ENCODE results near the gene SNRPA.
"Not testable (repeated sequence)": the region's sequence is repeated elsewhere in the genome, so short reads cannot be mapped to it uniquely, and the experiment has no call there.

SNRPA gene

GRCh38 chr19:40752257-40752781, 1.3 kb downstream of the SNRPA start:
- Mint-ChIP-seq H3K9me3 (no peaks in the 10 kb centered on the region), H3K4me1 (ENCODE audit: low read depth) (peaks cover 70% of the 10 kb centered on the region), H3K4me3 (peak overlapping the region; percentile 95), H3K27ac (peak overlapping the region; percentile 98), H3K27me3 (no peaks in the 10 kb centered on the region), H3K36me3 (ENCODE audit: low read depth) (peaks cover 49% of the 10 kb centered on the region)

DNA sequence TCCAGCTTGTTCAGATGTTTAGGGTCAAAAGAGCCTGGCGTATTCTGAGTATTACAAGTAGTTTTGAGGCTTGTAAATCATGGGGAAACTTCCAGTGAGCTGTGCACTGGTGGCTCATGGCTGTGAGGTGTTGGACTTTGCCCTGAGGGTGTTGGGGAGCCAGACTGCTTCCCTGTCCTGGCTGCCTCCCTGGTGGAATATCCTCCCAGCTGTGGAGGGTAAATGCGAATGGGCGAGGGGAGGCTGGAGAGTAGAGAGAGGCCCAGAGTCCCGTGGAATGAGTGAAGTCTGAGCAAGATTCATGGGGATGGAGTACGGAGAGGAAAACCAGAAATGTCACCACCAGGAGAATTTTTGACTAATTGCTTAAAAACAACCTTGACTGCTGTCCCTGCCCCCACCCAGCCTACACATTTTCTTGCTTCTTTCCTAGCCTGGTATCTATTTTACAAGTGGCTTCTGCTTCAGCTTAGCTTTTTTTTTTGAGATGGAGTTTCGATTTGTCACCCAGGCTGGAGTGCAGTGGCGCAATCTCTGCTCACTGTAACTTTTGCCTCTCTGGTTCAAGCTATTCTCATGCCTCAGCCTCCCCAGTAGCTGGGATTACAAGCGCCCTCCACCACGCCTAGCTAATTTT, 3.7 kb downstream of the SNRPA start:
- Mint-ChIP-seq H3K4me1 (ENCODE audit: low read depth) (peaks cover 74% of the 10 kb centered on the region), H3K4me3 (peak overlapping the region; percentile 87), H3K27me3 (no peaks in the 10 kb centered on the region), H3K9me3 (no peaks in the 10 kb centered on the region), H3K36me3 (ENCODE audit: low read depth) (peaks cover 66% of the 10 kb centered on the region), H3K27ac (peak overlapping the region; percentile 99)

- H3K27ac Mint-ChIP-seq = peak overlapping the region; percentile 99
- peaks cover 74% of the 10 kb centered on the region for H3K4me1 Mint-ChIP-seq (ENCODE audit: low read depth)
- peak overlapping the region; percentile 87 for H3K4me3 Mint-ChIP-seq
- H3K27me3 Mint-ChIP-seq = no peaks in the 10 kb centered on the region
- peaks cover 71% of the 10 kb centered on the region for H3K36me3 Mint-ChIP-seq (ENCODE audit: low read depth)
- no peaks in the 10 kb centered on the region for H3K9me3 Mint-ChIP-seq
Measured at GRCh38 chr19:40755248-40755624, 4.2 kb downstream of the SNRPA start.

- Mint-ChIP-seq H3K27me3 (no peaks in the 10 kb centered on the region), H3K9me3 (no peaks in the 10 kb centered on the region), H3K4me3 (peak overlapping the region; percentile 87), H3K36me3 (ENCODE audit: low read depth) (peaks cover 77% of the 10 kb centered on the region), H3K4me1 (ENCODE audit: low read depth) (peaks cover 74% of the 10 kb centered on the region), H3K27ac (peak overlapping the region; percentile 99)
Measured at GRCh38 chr19:40755791-40756190, 4.8 kb downstream of the SNRPA start.

- H3K4me1 Mint-ChIP-seq (ENCODE audit: low read depth) = peaks cover 76% of the 10 kb centered on the region
- H3K4me3 Mint-ChIP-seq = peak overlapping the region; percentile 87
- H3K27me3 Mint-ChIP-seq = no peaks in the 10 kb centered on the region
- peaks cover 77% of the 10 kb centered on the region for H3K36me3 Mint-ChIP-seq (ENCODE audit: low read depth)
- H3K27ac Mint-ChIP-seq = peak overlapping the region; percentile 99
- H3K9me3 Mint-ChIP-seq = no peaks in the 10 kb centered on the region
Measured at GRCh38 chr19:40756502-40757110, 5.6 kb downstream of the SNRPA start.

DNA sequence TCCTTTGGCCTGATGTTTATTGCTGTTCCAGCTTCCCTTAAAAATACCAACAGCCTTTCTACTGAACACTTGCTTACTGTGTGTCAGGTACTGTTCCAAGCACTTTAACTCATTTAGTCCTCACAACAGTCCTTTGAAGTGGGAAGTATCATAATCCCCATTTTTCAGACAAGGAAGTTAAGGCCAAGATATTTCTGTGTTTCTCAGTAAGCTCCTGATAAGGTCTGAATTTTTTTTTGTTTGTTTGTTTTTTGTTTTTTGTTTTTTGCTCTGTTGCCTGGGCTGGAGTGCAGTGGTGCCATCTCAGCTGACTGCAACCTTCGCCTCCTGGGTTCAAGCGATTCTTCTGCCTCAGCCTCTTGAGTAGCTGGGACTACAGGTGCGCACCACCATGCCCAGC, 7.5 kb downstream of the SNRPA start:
- Mint-ChIP-seq H3K9me3 (no peaks in the 10 kb centered on the region), H3K36me3 (ENCODE audit: low read depth) (peaks cover 80% of the 10 kb centered on the region), H3K27me3 (no peaks in the 10 kb centered on the region), H3K4me3 (peak overlapping the region; percentile 6), H3K4me1 (ENCODE audit: low read depth) (peaks cover 82% of the 10 kb centered on the region), H3K27ac (peak overlapping the region; percentile 70)

DNA sequence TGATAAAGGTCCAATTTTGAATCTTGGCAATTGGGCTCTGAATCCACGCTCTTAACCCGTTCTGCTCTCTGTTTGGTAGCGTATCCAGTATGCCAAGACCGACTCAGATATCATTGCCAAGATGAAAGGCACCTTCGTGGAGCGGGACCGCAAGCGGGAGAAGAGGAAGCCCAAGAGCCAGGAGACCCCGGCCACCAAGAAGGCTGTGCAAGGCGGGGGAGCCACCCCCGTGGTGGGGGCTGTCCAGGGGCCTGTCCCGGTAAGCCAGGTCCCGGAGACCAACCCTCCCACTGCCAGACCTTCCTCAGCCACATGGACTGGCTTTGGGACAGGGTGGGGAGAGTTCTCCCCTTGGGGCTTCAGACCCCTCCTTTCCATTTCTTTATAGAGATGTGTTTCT, 8.3 kb downstream of the SNRPA start:
- Mint-ChIP-seq H3K27me3 (no peaks in the 10 kb centered on the region), H3K4me3 (no peak overlapping the region), H3K4me1 (ENCODE audit: low read depth) (peaks cover 87% of the 10 kb centered on the region), H3K36me3 (ENCODE audit: low read depth) (peaks cover 86% of the 10 kb centered on the region), H3K27ac (no peak overlapping the region), H3K9me3 (no peaks in the 10 kb centered on the region)

DNA sequence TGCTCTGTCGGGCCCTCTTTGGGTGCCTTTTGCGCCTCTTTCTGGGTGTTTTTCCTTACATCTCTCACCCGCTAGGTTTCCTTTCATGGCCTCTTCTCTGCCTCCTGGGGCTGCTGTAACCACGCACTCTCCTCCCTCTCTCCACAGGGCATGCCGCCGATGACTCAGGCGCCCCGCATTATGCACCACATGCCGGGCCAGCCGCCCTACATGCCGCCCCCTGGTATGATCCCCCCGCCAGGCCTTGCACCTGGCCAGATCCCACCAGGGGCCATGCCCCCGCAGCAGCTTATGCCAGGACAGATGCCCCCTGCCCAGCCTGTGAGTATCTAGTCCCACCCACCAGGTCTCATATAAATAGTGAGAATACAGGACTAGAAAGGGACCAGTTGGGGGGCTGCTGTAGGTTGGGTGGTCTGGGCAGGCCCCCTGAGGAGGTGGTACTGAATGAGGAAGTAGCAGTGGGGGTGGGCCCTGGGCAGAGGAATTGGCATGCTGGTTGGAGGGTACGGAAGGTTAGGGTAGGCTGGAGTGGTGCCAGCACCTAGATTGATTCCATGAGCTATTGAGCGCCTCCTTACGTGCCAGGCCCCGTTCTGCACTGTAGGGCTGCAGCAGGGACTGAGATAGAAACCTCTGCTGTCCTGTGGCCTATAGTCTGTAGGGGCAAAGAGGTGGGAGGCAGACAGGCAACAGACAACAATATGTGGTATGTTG, 11.9 kb downstream of the SNRPA start:
- Mint-ChIP-seq H3K27me3 (no peaks in the 10 kb centered on the region), H3K4me3 (peak overlapping the region; percentile 51), H3K36me3 (ENCODE audit: low read depth) (peaks cover 86% of the 10 kb centered on the region)

DNA sequence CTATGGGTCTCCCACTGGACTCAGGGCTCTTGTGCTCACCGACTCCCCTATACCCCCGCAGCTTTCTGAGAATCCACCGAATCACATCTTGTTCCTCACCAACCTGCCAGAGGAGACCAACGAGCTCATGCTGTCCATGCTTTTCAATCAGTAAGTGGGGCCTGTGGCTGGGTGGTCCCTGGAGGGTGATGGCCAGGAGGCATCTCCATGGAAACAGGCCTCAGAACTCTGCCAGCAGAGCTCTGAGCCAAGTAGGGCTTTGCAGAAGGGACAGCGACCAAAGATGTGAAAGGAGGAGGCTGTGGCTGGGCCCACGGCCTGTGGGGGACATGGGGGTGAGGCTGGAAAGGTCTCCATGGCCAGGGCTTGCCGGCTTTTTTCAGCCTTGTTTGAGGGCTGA, 12.5 kb downstream of the SNRPA start:
- Mint-ChIP-seq H3K4me3 (peak overlapping the region; percentile 44), H3K27ac (peak overlapping the region; percentile 95), H3K4me1 (ENCODE audit: low read depth) (peaks cover 68% of the 10 kb centered on the region), H3K36me3 (ENCODE audit: low read depth) (peaks cover 81% of the 10 kb centered on the region), H3K9me3 (no peaks in the 10 kb centered on the region), H3K27me3 (no peaks in the 10 kb centered on the region)

More for the DNA sequence above, 11.9 kb downstream of the SNRPA start:
- Mint-ChIP-seq H3K4me1 (ENCODE audit: low read depth) (peaks cover 72% of the 10 kb centered on the region), H3K27ac (peak overlapping the region; percentile 95), H3K9me3 (no peaks in the 10 kb centered on the region)

GRCh38 chr19:40763963-40764362, 13.0 kb downstream of the SNRPA start:
- no peaks in the 10 kb centered on the region for H3K9me3 Mint-ChIP-seq
- H3K27me3 Mint-ChIP-seq = no peaks in the 10 kb centered on the region
- H3K27ac Mint-ChIP-seq = peak overlapping the region; percentile 95
- H3K4me1 Mint-ChIP-seq (ENCODE audit: low read depth) = peaks cover 70% of the 10 kb centered on the region
- H3K4me3 Mint-ChIP-seq = peak overlapping the region; percentile 71
- peaks cover 83% of the 10 kb centered on the region for H3K36me3 Mint-ChIP-seq (ENCODE audit: low read depth)

DNA sequence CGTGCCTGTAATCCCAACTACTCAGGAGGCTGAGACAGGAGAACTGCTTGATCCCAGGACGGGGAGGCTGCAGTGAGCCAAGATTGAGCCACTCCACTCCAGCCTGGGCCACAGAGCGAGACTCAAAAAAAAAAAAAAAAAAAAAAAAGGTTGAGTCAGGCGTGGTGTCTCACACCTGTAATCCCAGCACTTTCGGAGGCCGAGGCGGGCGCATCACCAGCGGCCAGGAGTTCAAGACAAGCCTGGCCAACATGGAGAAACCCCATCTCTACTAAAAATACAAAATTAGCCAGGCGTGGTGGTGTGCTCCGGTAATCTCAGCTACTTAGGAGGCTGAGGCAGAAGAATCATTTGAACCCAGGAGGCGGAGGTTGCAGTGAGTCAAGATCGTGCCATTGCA, 15.4 kb downstream of the SNRPA start:
- Mint-ChIP-seq H3K36me3 (ENCODE audit: low read depth) (peaks cover 69% of the 10 kb centered on the region), H3K4me1 (ENCODE audit: low read depth) (peaks cover 62% of the 10 kb centered on the region)
- H3K27me3 Mint-ChIP-seq, H3K27ac Mint-ChIP-seq, H3K4me3 Mint-ChIP-seq, H3K9me3 Mint-ChIP-seq: not testable (repeated sequence)

- no peaks in the 10 kb centered on the region for H3K9me3 Mint-ChIP-seq
- H3K36me3 Mint-ChIP-seq (ENCODE audit: low read depth) = peaks cover 45% of the 10 kb centered on the region
- H3K27ac Mint-ChIP-seq = no peak overlapping the region
Measured at GRCh38 chr19:40768869-40769268, 17.9 kb downstream of the SNRPA start.

GRCh38 chr19:40771101-40771862, 20.3 kb downstream of the SNRPA start:
- not testable (repeated sequence) for H3K27me3 Mint-ChIP-seq, H3K4me3 Mint-ChIP-seq, H3K9me3 Mint-ChIP-seq, H3K27ac Mint-ChIP-seq
- Mint-ChIP-seq H3K36me3 (ENCODE audit: low read depth) (peaks cover 22% of the 10 kb centered on the region), H3K4me1 (ENCODE audit: low read depth) (peaks cover 36% of the 10 kb centered on the region)

More at GRCh38 chr19:40768869-40769268, 17.9 kb downstream of the SNRPA start:
- Mint-ChIP-seq H3K27me3 (no peaks in the 10 kb centered on the region), H3K4me1 (ENCODE audit: low read depth) (peaks cover 38% of the 10 kb centered on the region), H3K4me3 (no peak overlapping the region)

- no peaks in the 10 kb centered on the region for H3K27me3 Mint-ChIP-seq
- H3K27ac Mint-ChIP-seq = no peak within 1 kb of the TSS
- H3K4me1 Mint-ChIP-seq (ENCODE audit: low read depth) = peaks cover 58% of the 10 kb centered on the region
- peaks cover 10% of the 10 kb centered on the region for H3K36me3 Mint-ChIP-seq (ENCODE audit: low read depth)
- H3K4me3 Mint-ChIP-seq = no peak within 1 kb of the TSS
- H3K9me3 Mint-ChIP-seq = no peaks in the 10 kb centered on the region
Measured at GRCh38 chr19:40774916-40775631, 24.1 kb downstream of the SNRPA start, which contains the start of gene MIA. Gene MIA, plus strand, starts transcription at chr19:40775521. Its CDS starts 22 bp downstream, at chr19:40775543.
